Measurements from ENCODE around the gene SERPINB6. TPM values are rescaled to one million over a fixed set of nuclear protein-coding genes. Genes with fewer than 3 reads are reported as not detected.

The SERPINB6 gene
- polyA plus RNA-seq, 1 of the 3 experiments (the other 2 are of a cell fraction) = 102 TPM

GRCh38 chr6:2949121-2949520 is 22.2 kb downstream of the SERPINB6 start:
- Histone ChIP-seq H3K27me3 (ENCODE audit: insufficient read depth) (no peaks in the 10 kb centered on the region), H3K9me2 (no peaks in the 10 kb centered on the region), H3K9ac (no peak overlapping the region), H3K79me2 (ENCODE audit: insufficient read depth) (peaks cover 4% of the 10 kb centered on the region; the same call in 1 of the 2 replicates), H3K4me3 (ENCODE audit: low read depth in 2 of 2, low read length in 1 of 2) (no peak overlapping the region), H4K20me1 (ENCODE audit: insufficient read depth) (no peaks in the 10 kb centered on the region), H3K4me1 (ENCODE audit: control insufficient read depth in 1 of 2, insufficient read depth in 2 of 2, low read depth in 1 of 2, low read length in 1 of 2) (peaks cover 5 to 9% of the 10 kb centered on the region in 2 experiments; a peak in 2 of 4 replicates), H3K4me2 (no peak overlapping the region), H3F3A (replicated peaks; ENCODE audit: insufficient read depth) (peaks cover 17% of the 10 kb centered on the region), H3K36me3 (replicated peaks in 1 of 2; ENCODE audit: control insufficient read depth in 1 of 2, insufficient read depth in 2 of 2, low read length in 1 of 2) (peaks cover 3 to 20% of the 10 kb centered on the region in 2 experiments), H2AFZ (ENCODE audit: low read depth) (no peak overlapping the region), H3K27ac (ENCODE audit: low read depth in 2 of 2, low read length in 1 of 2) (no peak overlapping the region), H3K9me3 (no peaks in the 10 kb centered on the region)
- WGBS (ENCODE audit: low lambda C conversion rate) = 95% methylated on average over 12 of the region's 12 CpGs
- DNase-seq = no peak
- CTCF ChIA-PET = interaction anchor here (1.0 to 4.5 kb wide), 3 partner anchors 8 to 41 kb away, joined by 3 to 30 read pairs (median 4); no protein-coding TSS in a partner anchor
- no peak for TF ChIP-seq TCF12 (IDR thresholded peaks at IDR 0.05)
- TF ChIP-seq GABPA (IDR thresholded peaks at IDR 0.05; ENCODE audit: low read depth) = no peak
- no peak for TF ChIP-seq SIN3A (IDR thresholded peaks at IDR 0.05; ENCODE audit: borderline replicate concordance, low read depth, low read length)
- TF ChIP-seq RAD21 (IDR thresholded peaks at IDR 0.05; ENCODE audit: low read length) = no peak
- no peak for TF ChIP-seq FOXM1 (IDR thresholded peaks at IDR 0.05; ENCODE audit: low read depth)
- TF ChIP-seq NRF1 (IDR thresholded peaks at IDR 0.05; ENCODE audit: low read depth, low read length) = no peak
- TF ChIP-seq RFX5 (IDR thresholded peaks at IDR 0.05; ENCODE audit: low read length) = no peak
- TF ChIP-seq USF1 (IDR thresholded peaks at IDR 0.05; ENCODE audit: borderline replicate concordance, low read depth) = no peak
- no peak for TF ChIP-seq USF2 (IDR thresholded peaks at IDR 0.05; ENCODE audit: borderline replicate concordance, low read depth, low read length)
- TF ChIP-seq IRF3 (IDR thresholded peaks at IDR 0.05; ENCODE audit: low read depth, low read length) = no peak
- TF ChIP-seq RCOR1 (IDR thresholded peaks at IDR 0.05; ENCODE audit: low read length) = no peak
- TF ChIP-seq YY1 (IDR thresholded peaks at IDR 0.05; ENCODE audit: low read depth) = no peak
- no peak for TF ChIP-seq NFIC (IDR thresholded peaks at IDR 0.05; ENCODE audit: borderline replicate concordance)
- no peak for TF ChIP-seq ZBTB33 (IDR thresholded peaks at IDR 0.05; ENCODE audit: borderline replicate concordance, low read depth)
- TF ChIP-seq SMC3 (IDR thresholded peaks at IDR 0.05; ENCODE audit: low read depth, low read length) = no peak
- TF ChIP-seq TEAD4 (IDR thresholded peaks at IDR 0.05; ENCODE audit: borderline replicate concordance, insufficient read depth) = no peak
- TF ChIP-seq EP300 (IDR thresholded peaks at IDR 0.05; ENCODE audit: borderline replicate concordance in 1 of 2, low read depth in 1 of 2, low read length in 1 of 2) = no peak
- TF ChIP-seq CHD2 (IDR thresholded peaks at IDR 0.05; ENCODE audit: low read length, partially characterized antibody) = no peak
- POLR2A ChIA-PET = no interaction called here

All from SK-N-SH (cell line).